GM18873 (cell line): ENCODE results near the gene BTG4.

ENCODE experiments used
- ATAC-seq: cut with Tn5 transposase; IDR thresholded peaks from one replicate; pipeline ENCODE4 v1.9.1; 2021; ENCODE audit warnings: mild to moderate bottlenecking, moderate library complexity, moderate number of reproducible peaks; ENCODE audit not compliant: unreplicated experiment, low FRiP score

The BTG4 gene

DNA sequence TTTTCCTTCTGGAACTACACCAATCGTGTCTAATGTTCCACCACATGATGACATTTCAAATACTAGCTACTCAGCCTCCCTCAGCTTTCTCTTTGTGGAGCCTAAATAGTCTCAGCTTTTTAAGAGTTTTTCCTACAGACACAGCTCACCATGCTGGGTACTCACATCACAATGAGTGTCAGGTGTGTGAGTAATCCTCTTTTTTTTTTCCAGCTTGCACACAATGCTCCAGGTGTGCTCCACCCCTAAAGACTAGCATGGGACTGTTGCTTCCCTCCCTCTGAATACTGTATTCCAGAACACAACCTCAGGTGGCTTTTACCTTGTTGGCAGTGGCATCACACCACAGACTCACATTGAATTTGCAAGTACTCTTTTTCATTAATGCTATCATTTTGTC lies 11.7 kb downstream of the BTG4 start:
- ATAC-seq: no peak

GRCh38 chr11:111499483-111499882 lies 12.7 kb downstream of the BTG4 start:
- no peak for ATAC-seq

DNA sequence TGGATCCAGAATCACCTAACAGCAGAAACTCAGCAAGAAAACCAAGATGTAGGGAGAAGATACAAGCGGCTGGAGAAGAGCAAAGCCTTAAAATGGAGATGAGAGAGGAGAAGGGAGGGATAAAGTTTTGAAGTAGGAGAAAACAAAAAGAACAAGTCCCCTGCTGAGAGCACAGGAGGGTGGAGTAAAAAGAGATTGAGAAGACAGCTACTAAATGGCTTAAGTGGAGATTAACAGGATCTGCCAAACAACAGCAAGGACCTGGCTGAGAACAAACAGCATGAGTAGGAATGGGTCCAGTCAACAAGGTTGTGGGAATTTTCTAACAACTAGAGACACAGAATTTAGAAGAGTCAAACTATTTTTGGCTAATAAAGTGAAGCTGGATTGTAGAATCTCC lies 18.1 kb downstream of the BTG4 start:
- no peak for ATAC-seq

- no peak for ATAC-seq
Measured at GRCh38 chr11:111490496-111490895, 21.7 kb downstream of the BTG4 start.

GRCh38 chr11:111483431-111483830 lies 28.8 kb downstream of the BTG4 start:
- no peak for ATAC-seq

GRCh38 chr11:111479666-111480065 lies 32.5 kb downstream of the BTG4 start:
- ATAC-seq: no peak

DNA sequence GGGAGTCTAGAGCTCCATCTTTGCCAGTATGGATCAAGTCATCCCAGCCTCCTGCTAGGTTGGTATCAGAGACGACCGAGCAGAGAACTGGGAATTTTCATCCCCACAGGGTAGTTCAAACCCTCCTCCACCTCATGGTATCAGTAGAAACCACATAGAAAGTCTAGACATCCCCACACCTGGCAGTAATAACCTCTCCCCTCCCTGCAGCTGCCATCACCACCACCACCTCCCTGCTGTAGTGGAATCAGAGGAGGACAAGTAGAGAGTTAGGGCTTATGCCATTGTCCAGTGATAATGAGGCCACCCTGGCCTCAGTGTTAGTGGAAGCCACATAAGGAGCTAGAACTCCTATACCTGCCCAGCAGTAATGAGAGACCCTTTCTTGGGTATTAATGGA lies 34.3 kb downstream of the BTG4 start:
- ATAC-seq: no peak

GRCh38 chr11:111476956-111477355 lies 35.2 kb downstream of the BTG4 start:
- ATAC-seq: no peak

- ATAC-seq: no peak
Measured at GRCh38 chr11:111476366-111476765, 35.8 kb downstream of the BTG4 start.

- no peak for ATAC-seq
Measured at GRCh38 chr11:111474432-111474831, 37.8 kb downstream of the BTG4 start.

- ATAC-seq: no peak
Measured at GRCh38 chr11:111472228-111472627, 40.0 kb downstream of the BTG4 start.

GRCh38 chr11:111469200-111469599 lies 43.0 kb downstream of the BTG4 start:
- ATAC-seq: no peak

DNA sequence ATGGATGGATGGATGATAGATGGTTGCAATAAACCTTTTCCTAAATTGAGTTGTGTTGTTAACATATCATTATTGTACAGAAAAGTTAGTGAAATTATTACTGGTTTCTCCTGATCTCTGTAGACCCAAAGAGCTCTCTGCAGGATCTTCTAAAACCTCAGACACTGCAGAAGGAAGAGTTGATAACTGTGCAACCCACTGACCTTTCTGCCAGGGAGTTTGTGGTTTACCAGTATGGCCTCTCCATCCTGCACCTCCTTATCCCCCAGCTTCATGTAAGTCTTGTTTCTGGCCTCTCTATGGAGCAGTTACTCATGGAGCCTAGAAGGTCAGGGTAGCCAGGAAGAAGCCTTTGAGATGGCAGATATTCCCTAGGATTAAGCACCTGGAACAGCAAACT lies 45.6 kb downstream of the BTG4 start:
- ATAC-seq: no peak

GRCh38 chr11:111465400-111465799 lies 46.8 kb downstream of the BTG4 start:
- no peak for ATAC-seq

DNA sequence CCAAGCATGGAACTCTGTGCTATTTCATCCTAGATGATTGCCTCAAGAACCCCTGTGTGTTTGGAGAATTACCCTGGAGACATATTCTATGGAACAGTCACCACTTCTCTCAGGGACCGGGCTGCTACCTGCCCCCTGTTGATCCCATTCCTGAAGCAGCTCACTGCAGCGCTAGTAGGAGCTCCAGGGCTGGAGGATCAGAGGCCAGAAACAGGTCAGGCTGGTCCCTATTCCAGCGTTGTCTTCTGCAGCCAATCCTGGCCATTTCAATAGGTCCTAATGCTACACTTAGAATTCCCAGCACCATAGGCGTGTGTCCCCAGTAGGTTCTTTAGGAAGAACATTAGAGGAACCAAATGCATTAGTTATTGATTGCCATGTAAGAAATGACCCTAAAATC lies 48.9 kb downstream of the BTG4 start:
- ATAC-seq: no peak

GRCh38 chr11:111462329-111462728 lies 49.9 kb downstream of the BTG4 start:
- no peak for ATAC-seq

GRCh38 chr11:111461460-111462235 lies 50.5 kb downstream of the BTG4 start:
- no peak for ATAC-seq

DNA sequence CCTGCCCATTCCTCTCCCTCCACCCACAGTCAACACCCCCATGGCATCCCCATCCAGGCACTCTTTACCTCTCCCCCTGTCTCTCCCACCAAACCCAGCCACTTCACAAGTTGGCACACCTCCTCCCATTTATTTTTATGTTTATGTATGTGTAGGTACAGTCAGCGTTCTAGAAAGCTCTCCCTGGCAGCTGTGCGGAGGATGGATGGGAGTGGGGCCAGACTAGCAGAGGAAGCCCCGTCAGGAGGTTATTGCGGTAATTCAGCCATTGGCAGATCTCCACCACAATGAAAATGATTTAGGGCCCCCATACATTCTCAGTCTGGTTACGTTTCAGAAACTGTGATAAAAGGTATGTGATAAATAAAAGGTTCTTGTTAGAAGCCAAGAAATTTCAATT lies 51.3 kb downstream of the BTG4 start:
- no peak for ATAC-seq

- ATAC-seq: no peak
Measured at GRCh38 chr11:111460340-111460739, 51.8 kb downstream of the BTG4 start.

GRCh38 chr11:111459506-111460270 lies 52.5 kb downstream of the BTG4 start:
- ATAC-seq: no peak

DNA sequence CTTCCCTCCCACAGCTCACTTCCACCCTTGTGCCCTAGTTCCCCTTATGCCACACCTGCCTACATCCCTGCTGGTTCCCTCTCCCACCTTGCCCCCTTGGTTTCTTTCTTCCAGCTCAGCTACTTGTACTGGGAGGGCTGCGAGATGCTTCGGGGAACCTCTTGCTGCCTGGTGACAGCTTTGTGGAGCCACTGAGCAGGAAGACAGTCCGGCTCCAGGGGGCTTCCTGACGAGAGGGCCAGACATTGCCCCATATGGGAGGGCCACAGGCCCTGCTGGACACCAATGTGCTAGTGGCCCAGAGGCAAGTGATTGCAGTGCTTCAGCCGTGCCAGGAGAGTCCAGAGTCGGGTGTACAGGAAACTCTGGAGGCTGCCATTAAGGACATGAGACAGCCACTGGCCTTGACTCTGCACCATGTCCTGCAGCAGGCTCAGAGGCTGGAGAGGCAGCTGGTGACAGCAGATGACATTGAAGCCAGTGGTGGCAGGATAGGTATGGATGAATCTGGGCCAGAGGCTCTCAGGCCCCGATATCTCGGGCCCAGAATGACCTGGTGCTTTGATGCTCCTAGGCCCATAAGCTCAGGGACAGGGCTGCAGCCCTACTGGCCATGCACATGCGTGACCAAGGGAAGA lies 54.3 kb downstream of the BTG4 start:
- no peak for ATAC-seq
